NCI-H1436 (cell line): ENCODE measurements around the gene ATCAY.
"Not testable (repeated sequence)": the region's sequence is repeated elsewhere in the genome, so short reads cannot be mapped to it uniquely, and the experiment has no call there.

Source experiments
- DNase-seq: peaks from one replicate; lab custom pipeline; 2025; lab: John Stamatoyannopoulos, UW

Gene ATCAY

GRCh38 chr19:3857449-3858003 is 23.0 kb upstream of the ATCAY start:
- peak; percentile 61 for DNase-seq

DNA sequence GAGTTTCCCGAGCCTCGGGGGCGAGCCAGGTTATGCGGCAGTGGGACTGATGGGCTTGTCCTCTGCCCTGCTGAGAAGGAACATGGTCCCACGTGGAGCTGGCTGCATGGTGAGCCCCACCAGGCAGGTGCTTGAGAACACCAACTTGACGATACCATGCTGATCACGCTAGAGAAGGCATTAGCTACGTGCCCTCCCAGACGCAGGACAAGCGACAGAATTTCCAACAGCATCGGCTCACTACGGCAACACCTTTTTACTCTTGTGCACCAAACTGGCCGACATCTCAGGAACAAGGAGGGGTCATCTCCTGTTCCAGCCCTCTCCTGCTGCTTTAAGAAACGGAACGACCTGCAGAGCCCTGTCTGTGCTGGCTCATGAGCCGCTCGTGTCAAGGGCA is 20.0 kb upstream of the ATCAY start:
- no peak for DNase-seq

- no peak for DNase-seq
Measured at GRCh38 chr19:3862826-3863500, 17.5 kb upstream of the ATCAY start.

DNA sequence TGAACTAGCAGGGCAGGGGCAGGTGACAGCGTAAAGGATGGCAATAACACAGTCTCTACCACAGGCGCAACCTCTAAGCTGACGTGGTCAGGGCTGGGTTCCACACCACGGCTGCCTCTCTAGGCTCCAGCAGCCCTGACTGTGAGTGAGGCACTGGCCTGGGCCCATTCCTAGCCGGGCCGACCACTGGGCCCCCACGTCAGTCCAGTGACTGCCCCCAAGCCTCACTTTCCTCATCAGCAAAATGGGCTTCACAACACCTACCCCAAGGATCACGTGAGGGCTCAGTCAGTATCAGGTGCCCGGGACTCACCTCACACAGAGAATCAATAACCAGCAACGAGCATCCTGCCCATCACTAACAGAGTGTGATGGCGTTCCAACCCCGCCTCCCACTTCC is 16.8 kb upstream of the ATCAY start:
- no peak for DNase-seq

- no peak for DNase-seq
Measured at GRCh38 chr19:3866910-3867638, 13.4 kb upstream of the ATCAY start.

DNA sequence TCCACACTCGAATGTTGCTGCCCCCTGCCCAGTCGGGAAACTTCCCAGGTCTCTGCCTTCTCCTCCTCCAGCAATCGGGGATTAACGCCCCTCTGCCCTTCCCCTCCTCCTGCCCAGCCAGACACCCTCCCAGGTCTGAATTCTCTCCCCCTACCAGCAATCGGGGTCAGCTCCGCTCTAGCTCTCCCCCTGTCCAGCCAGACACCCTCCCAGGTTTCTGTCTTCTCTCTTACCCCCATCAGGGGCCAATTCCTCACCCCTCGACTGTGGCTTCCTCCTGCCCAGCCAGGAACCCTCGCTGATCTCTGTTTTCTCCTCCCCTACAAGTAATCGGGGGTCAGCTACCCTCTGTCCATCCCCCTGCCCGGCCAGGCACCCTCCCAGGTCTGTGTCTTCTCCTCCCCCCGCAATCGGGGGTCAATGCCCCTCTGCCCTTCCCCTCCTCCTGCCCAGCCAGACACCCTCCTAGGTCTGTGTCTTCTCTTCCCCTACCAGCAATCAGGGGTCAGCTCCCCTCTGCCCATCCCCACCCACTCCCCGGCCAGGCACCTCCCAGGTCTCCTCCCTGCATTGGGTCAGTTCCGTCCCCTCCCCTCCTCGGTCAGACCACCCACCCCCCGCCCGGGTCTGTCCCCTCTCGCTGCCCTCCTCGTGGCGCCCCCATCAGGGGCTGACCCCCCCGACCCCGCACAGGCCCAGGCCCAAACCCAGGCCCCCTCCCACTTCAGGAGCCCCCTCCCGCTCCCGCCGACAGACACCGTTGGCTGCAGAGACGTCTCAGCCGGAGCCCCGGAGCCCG is 12.3 kb upstream of the ATCAY start:
- DNase-seq: no peak

DNA sequence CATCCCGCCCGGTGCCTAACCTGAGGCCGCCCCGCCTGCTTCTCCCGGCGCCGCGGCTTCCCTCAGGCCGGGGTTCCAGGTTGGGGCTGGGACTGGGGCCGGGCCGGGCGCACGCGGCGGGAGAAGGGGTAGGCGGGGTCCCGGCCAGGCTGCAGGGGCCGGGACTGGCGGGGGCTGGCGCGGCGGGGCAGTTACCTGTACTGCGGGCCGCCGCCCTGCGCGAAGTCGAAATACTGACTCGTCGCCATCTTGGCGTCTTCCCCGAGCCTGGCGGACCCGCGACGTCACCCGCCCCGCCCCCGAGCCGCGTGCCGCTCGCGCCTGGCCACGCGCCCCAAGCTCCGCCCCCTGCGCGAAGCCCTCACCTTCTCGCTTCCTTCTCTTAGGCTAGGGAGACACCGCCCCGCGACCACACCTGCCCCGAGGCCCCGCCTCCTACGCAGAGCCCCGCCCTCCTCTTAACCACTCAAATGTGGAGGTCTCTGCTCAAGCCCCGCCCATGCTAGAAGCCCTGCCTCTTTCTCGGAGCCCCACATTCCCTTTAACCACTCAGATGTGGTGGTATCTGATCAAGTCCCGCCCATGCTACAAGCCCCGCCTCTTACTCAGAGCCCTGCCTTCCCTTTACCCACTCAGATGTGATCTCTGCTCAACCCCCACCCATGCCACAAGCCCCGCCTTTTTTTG is 11.6 kb upstream of the ATCAY start, which contains the start of gene ZFR2:
Gene ZFR2 (minus strand): TSS at position 269 of the 687 bp plus-strand sequence. CDS start 21 bp downstream, at position 248.
- DNase-seq: no peak

- no peak for DNase-seq
Measured at GRCh38 chr19:3873151-3873550, 7.3 kb upstream of the ATCAY start.

DNA sequence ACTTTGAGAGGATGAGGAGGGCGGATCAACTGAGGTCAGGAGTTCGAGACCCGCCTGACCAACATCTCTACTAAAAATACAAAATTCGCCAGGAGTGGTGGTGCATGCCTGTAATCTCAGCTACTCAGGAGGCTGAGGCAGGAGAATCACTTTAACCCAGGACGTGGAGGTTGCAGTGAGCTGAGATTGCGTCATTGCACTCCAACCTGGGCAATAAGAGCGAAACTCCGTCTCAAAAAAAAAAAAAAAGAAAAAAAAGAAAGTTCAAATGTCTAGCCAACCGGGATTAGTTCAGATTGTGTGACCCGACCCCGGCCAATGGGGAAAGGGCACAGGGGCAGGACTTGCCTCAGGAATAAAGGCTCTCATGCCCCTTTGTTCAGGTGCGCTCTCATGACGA is 5.8 kb upstream of the ATCAY start:
- not testable (repeated sequence) for DNase-seq

DNA sequence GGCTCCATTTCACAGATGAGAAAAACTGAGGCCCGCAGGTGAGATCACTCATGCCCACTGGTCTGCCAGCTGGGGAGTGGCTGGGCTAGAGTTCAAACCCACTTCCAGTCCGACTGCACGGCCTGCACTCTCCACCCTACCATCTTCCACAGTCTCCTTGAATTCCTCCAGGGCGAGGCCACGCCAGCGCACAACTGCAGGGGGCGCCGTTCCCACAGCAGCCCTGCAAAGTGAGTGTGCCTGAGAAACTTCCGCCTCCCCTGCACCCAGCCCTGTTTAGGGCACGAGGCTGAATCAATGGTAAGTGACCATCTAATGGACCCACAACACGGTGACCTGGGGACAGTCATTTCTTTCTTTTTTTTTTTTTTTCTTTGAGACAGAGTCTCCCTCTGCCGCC is 829 bp upstream of the ATCAY start:
- no peak for DNase-seq

- no peak for DNase-seq
Measured at GRCh38 chr19:3881272-3882040, 971 bp downstream of the ATCAY start.

GRCh38 chr19:3882041-3882384 is 1.5 kb downstream of the ATCAY start:
- no peak for DNase-seq

GRCh38 chr19:3890591-3890990 is 10.1 kb downstream of the ATCAY start:
- DNase-seq: no peak

GRCh38 chr19:3893509-3894179 is 13.2 kb downstream of the ATCAY start:
- no peak for DNase-seq

DNA sequence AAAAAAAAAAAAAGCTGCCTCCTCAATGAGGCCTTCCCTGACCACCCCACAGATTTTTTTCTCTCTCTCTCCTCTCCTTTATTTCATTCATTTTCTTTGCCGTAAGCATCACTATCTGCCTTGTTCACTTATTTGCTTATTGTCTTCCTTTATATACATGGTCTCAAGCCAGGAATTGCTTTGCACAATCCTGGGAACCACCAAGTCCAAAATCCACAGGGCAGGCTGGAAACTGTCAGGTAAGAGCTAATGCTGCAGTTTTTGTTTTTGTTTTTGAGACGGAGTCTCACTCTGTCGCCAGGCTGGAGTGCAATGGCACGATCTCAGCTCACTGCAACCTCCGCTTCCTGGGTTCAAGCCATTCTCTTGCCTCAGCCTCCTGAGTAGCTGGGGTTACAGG is 14.5 kb downstream of the ATCAY start:
- not testable (repeated sequence) for DNase-seq

DNA sequence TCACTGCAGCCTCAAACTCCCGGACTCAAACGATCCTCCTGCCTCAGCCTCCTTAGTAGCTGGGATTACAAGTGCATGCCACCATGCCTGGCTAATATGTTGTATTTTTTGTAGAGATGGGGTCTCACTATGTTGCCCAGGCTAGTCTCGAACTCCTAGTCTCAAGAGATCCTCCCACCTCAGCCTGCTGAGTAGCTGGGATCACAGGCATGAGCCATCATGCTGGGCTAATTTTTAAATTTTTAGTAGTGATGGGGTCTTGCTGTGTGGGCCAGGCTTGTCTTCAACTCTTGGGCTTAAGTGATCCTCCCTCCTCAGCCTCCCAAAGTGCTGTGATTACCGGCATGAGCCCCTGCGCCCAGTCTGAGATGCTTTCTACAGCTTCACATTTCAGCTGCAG is 15.3 kb downstream of the ATCAY start:
- no peak for DNase-seq

DNA sequence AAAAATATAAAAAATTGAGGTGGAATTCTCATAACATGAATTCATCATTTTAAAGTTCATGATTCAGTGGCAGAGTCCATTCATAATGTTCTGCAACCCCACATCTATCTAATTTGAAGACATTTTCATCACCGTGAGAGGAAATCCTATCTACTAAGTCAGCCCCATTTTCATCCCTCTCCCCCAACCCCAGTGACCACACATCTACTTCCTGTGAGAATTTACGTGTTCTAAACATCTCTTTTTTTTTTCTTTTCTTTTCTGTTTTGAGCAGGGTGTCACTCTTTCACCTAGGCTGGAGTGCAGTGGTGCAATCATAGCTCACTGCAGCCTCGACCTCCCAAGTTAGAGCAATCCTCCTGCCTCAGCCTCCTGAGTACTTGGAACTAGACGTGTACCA is 17.5 kb downstream of the ATCAY start:
- no peak for DNase-seq

GRCh38 chr19:3898426-3898825 is 17.9 kb downstream of the ATCAY start:
- no peak for DNase-seq

DNA sequence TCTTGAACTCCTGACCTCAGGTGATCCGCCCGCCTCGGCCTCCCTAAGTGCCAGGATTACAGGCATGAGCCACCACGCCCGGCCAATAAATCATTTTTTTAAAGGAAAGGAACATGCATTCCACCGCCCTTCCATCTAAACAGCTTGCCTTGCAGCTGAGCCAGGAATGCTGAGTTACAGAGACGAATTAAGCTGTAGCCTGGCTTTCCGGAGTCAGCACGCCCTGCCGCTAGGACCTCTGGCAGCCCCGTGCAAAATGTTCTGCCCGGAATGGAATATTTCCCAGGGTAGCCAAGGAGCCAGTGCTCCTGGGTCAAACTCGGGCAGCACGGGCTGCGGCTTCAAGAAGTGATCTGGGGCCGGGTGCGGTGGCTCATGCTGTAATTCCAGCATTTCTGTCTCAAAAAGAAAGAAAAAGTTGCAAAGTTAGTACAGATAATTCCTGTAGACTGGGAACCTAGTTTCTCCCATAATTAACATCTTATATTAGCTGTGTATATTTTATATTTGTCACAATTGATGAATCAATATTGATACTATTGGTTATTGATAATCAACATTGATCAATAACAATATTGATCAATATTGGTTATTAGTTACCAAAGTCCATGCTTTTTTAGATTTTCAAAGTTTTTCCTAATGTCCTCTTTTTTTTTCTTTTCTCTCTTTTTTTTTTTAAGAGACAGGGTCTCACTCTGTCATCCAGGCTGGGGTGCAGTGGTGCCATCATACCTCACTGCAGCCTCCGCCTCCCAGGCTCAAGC is 19.2 kb downstream of the ATCAY start:
- no peak for DNase-seq
